NCI-H510A (cell line): Measurements from ENCODE around the gene SMTNL2.
"Not testable (repeated sequence)": the region's sequence is repeated elsewhere in the genome, so short reads cannot be mapped to it uniquely, and the experiment has no call there.

Experiments used
- DNase-seq: peaks from one replicate; lab custom pipeline; 2025; lab: John Stamatoyannopoulos, UW

Gene SMTNL2

GRCh38 chr17:4602041-4602440 lies 17.7 kb downstream of the SMTNL2 start:
- DNase-seq = no peak

GRCh38 chr17:4604111-4604644 lies 19.8 kb downstream of the SMTNL2 start:
- DNase-seq = no peak

- not testable (repeated sequence) for DNase-seq
Measured at GRCh38 chr17:4604736-4605135, 20.4 kb downstream of the SMTNL2 start.

GRCh38 chr17:4605826-4606225 lies 21.5 kb downstream of the SMTNL2 start:
- no peak for DNase-seq

GRCh38 chr17:4607261-4607741 lies 23.0 kb downstream of the SMTNL2 start:
- DNase-seq = no peak

GRCh38 chr17:4607773-4608187 lies 23.5 kb downstream of the SMTNL2 start:
- no peak for DNase-seq

GRCh38 chr17:4609761-4610160 lies 25.4 kb downstream of the SMTNL2 start:
- DNase-seq = no peak

GRCh38 chr17:4610162-4610561 lies 25.8 kb downstream of the SMTNL2 start:
- no peak for DNase-seq

GRCh38 chr17:4610656-4611055 lies 26.3 kb downstream of the SMTNL2 start:
- no peak for DNase-seq

GRCh38 chr17:4616476-4616875 lies 32.1 kb downstream of the SMTNL2 start:
- DNase-seq = no peak

GRCh38 chr17:4617090-4617489 lies 32.8 kb downstream of the SMTNL2 start:
- DNase-seq = no peak

- DNase-seq = no peak
Measured at GRCh38 chr17:4617590-4618351, 33.4 kb downstream of the SMTNL2 start.

GRCh38 chr17:4620531-4621101 lies 36.3 kb downstream of the SMTNL2 start:
- no peak for DNase-seq

- DNase-seq = no peak
Measured at GRCh38 chr17:4622375-4622774, 38.0 kb downstream of the SMTNL2 start.

- DNase-seq = no peak
Measured at GRCh38 chr17:4623249-4623648, 38.9 kb downstream of the SMTNL2 start.

GRCh38 chr17:4624451-4624911 lies 40.2 kb downstream of the SMTNL2 start:
- not testable (repeated sequence) for DNase-seq

- DNase-seq = no peak
Measured at GRCh38 chr17:4625181-4625617, 40.9 kb downstream of the SMTNL2 start.

GRCh38 chr17:4626734-4627256 lies 42.5 kb downstream of the SMTNL2 start:
- DNase-seq = no peak

- no peak for DNase-seq
Measured at GRCh38 chr17:4631431-4631830, 47.1 kb downstream of the SMTNL2 start.

GRCh38 chr17:4631836-4632580 lies 47.7 kb downstream of the SMTNL2 start:
- no peak for DNase-seq

GRCh38 chr17:4632581-4632920 lies 48.2 kb downstream of the SMTNL2 start:
- DNase-seq = no peak

- DNase-seq = no peak
Measured at GRCh38 chr17:4633643-4634042, 49.3 kb downstream of the SMTNL2 start.
